Peyer's patch (tissue), 4 donors: Measurements from ENCODE around the gene KLHL36.

Experiments used
- POLR2A ChIP-seq, 2 donors: fragments of 450-650 bp; IDR thresholded peaks; one replicate each; pipeline ENCODE4 v1.5.1; 2017; ENCODE audit warnings: antibody characterized with exemption in 2 of 2, mild to moderate bottlenecking in 2 of 2, moderate library complexity in 2 of 2
- TF ChIP-seq, protein P1 (sequence below), 6 experiments: fragments of 450-650 bp in 4 of 6; fragments of 200-600 bp in 2 of 6; sonication (generic) in 1 of 6; IDR thresholded peaks; one replicate each; pipeline ENCODE4 v1.5.1; 2017 to 2019; ENCODE audit warnings: antibody characterized with exemption in 6 of 6, mild to moderate bottlenecking in 3 of 6, moderate library complexity in 1 of 6

GRCh38 chr16:84618581-84619460, 29.5 kb upstream of the KLHL36 start:
- TF ChIP-seq, protein P1, sequence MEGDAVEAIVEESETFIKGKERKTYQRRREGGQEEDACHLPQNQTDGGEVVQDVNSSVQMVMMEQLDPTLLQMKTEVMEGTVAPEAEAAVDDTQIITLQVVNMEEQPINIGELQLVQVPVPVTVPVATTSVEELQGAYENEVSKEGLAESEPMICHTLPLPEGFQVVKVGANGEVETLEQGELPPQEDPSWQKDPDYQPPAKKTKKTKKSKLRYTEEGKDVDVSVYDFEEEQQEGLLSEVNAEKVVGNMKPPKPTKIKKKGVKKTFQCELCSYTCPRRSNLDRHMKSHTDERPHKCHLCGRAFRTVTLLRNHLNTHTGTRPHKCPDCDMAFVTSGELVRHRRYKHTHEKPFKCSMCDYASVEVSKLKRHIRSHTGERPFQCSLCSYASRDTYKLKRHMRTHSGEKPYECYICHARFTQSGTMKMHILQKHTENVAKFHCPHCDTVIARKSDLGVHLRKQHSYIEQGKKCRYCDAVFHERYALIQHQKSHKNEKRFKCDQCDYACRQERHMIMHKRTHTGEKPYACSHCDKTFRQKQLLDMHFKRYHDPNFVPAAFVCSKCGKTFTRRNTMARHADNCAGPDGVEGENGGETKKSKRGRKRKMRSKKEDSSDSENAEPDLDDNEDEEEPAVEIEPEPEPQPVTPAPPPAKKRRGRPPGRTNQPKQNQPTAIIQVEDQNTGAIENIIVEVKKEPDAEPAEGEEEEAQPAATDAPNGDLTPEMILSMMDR (IDR thresholded peaks at IDR 0.05) = no peak
- no peak for TF ChIP-seq POLR2A (IDR thresholded peaks at IDR 0.05)
